ENCODE results near the gene LUM. TPM values are rescaled to one million over a fixed set of nuclear protein-coding genes. Genes with fewer than 3 reads are reported as not detected.

The LUM gene
- total and polyA plus RNA-seq, 2 experiments from 2014 or later, result 0.27 TPM; not detected in 1

GRCh38 chr12:91064640-91065039 lies 46.7 kb downstream of the LUM start:
- Histone ChIP-seq H4K20me1 (replicated peaks; ENCODE audit: insufficient read depth) (no peaks in the 10 kb centered on the region), H3K4me3 (no peak overlapping the region), H3K4me1 (ENCODE audit: insufficient read depth) (no peaks in the 10 kb centered on the region), H3K27ac (ENCODE audit: low read depth) (no peak overlapping the region), H3K79me2 (replicated peaks; ENCODE audit: insufficient read depth) (no peaks in the 10 kb centered on the region), H3K4me2 (no peak overlapping the region), H2AFZ (no peak overlapping the region), H3F3A (replicated peaks; ENCODE audit: low read depth) (no peaks in the 10 kb centered on the region), H3K36me3 (ENCODE audit: insufficient read depth) (no peaks in the 10 kb centered on the region), H3K27me3 (ENCODE audit: insufficient read depth) (no peaks in the 10 kb centered on the region), H3K9me2 (ENCODE audit: insufficient read depth) (no peaks in the 10 kb centered on the region)
- DNase-seq (ENCODE audit: low spot score) (no peak), ATAC-seq (no peak)
- TF ChIP-seq ZNF114 (CRISPR knock-in tag; IDR thresholded peaks at IDR 0.05) (no peak), JUNB (IDR thresholded peaks at IDR 0.05; ENCODE audit: unreplicated experiment) (no peak), EZH2 (IDR thresholded peaks at IDR 0.05; ENCODE audit: low read depth, unreplicated experiment) (no peak), POLR2AphosphoS5 (IDR thresholded peaks at IDR 0.05; ENCODE audit: low read depth) (no peak), ZNF331 (CRISPR knock-in tag; IDR thresholded peaks at IDR 0.05; ENCODE audit: low read depth) (no peak), STAT1 (IDR thresholded peaks at IDR 0.05; ENCODE audit: unreplicated experiment) (no peak), CREB1 (CRISPR knock-in tag; IDR thresholded peaks at IDR 0.05; ENCODE audit: low read depth) (no peak), EZH2phosphoT487 (IDR thresholded peaks at IDR 0.05; ENCODE audit: unreplicated experiment) (no peak), NANOG (IDR thresholded peaks at IDR 0.05; ENCODE audit: borderline replicate concordance) (no peak)
- TF ChIP-seq, protein P1, sequence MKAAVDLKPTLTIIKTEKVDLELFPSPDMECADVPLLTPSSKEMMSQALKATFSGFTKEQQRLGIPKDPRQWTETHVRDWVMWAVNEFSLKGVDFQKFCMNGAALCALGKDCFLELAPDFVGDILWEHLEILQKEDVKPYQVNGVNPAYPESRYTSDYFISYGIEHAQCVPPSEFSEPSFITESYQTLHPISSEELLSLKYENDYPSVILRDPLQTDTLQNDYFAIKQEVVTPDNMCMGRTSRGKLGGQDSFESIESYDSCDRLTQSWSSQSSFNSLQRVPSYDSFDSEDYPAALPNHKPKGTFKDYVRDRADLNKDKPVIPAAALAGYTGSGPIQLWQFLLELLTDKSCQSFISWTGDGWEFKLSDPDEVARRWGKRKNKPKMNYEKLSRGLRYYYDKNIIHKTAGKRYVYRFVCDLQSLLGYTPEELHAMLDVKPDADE (IDR thresholded peaks at IDR 0.05), result no peak
- TF ChIP-seq, protein P2, sequence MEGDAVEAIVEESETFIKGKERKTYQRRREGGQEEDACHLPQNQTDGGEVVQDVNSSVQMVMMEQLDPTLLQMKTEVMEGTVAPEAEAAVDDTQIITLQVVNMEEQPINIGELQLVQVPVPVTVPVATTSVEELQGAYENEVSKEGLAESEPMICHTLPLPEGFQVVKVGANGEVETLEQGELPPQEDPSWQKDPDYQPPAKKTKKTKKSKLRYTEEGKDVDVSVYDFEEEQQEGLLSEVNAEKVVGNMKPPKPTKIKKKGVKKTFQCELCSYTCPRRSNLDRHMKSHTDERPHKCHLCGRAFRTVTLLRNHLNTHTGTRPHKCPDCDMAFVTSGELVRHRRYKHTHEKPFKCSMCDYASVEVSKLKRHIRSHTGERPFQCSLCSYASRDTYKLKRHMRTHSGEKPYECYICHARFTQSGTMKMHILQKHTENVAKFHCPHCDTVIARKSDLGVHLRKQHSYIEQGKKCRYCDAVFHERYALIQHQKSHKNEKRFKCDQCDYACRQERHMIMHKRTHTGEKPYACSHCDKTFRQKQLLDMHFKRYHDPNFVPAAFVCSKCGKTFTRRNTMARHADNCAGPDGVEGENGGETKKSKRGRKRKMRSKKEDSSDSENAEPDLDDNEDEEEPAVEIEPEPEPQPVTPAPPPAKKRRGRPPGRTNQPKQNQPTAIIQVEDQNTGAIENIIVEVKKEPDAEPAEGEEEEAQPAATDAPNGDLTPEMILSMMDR (conservative IDR thresholded peaks at IDR 0.05; ENCODE audit: low read depth in 2 of 2), result no peak
- TF ChIP-seq, protein P3, sequence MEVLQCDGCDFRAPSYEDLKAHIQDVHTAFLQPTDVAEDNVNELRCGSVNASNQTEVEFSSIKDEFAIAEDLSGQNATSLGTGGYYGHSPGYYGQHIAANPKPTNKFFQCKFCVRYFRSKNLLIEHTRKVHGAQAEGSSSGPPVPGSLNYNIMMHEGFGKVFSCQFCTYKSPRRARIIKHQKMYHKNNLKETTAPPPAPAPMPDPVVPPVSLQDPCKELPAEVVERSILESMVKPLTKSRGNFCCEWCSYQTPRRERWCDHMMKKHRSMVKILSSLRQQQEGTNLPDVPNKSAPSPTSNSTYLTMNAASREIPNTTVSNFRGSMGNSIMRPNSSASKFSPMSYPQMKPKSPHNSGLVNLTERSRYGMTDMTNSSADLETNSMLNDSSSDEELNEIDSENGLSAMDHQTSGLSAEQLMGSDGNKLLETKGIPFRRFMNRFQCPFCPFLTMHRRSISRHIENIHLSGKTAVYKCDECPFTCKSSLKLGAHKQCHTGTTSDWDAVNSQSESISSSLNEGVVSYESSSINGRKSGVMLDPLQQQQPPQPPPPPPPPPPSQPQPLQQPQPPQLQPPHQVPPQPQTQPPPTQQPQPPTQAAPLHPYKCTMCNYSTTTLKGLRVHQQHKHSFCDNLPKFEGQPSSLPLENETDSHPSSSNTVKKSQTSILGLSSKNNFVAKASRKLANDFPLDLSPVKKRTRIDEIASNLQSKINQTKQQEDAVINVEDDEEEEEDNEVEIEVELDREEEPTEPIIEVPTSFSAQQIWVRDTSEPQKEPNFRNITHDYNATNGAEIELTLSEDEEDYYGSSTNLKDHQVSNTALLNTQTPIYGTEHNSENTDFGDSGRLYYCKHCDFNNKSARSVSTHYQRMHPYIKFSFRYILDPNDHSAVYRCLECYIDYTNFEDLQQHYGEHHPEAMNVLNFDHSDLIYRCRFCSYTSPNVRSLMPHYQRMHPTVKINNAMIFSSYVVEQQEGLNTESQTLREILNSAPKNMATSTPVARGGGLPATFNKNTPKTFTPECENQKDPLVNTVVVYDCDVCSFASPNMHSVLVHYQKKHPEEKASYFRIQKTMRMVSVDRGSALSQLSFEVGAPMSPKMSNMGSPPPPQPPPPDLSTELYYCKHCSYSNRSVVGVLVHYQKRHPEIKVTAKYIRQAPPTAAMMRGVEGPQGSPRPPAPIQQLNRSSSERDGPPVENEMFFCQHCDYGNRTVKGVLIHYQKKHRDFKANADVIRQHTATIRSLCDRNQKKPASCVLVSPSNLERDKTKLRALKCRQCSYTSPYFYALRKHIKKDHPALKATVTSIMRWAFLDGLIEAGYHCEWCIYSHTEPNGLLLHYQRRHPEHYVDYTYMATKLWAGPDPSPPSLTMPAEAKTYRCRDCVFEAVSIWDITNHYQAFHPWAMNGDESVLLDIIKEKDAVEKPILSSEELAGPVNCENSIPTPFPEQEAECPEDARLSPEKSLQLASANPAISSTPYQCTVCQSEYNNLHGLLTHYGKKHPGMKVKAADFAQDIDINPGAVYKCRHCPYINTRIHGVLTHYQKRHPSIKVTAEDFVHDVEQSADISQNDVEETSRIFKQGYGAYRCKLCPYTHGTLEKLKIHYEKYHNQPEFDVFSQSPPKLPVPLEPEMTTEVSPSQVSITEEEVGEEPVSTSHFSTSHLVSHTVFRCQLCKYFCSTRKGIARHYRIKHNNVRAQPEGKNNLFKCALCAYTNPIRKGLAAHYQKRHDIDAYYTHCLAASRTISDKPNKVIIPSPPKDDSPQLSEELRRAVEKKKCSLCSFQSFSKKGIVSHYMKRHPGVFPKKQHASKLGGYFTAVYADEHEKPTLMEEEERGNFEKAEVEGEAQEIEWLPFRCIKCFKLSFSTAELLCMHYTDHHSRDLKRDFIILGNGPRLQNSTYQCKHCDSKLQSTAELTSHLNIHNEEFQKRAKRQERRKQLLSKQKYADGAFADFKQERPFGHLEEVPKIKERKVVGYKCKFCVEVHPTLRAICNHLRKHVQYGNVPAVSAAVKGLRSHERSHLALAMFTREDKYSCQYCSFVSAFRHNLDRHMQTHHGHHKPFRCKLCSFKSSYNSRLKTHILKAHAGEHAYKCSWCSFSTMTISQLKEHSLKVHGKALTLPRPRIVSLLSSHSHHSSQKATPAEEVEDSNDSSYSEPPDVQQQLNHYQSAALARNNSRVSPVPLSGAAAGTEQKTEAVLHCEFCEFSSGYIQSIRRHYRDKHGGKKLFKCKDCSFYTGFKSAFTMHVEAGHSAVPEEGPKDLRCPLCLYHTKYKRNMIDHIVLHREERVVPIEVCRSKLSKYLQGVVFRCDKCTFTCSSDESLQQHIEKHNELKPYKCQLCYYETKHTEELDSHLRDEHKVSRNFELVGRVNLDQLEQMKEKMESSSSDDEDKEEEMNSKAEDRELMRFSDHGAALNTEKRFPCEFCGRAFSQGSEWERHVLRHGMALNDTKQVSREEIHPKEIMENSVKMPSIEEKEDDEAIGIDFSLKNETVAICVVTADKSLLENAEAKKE (CRISPR knock-in tag; IDR thresholded peaks at IDR 0.05), result no peak
- TF ChIP-seq, protein P4, sequence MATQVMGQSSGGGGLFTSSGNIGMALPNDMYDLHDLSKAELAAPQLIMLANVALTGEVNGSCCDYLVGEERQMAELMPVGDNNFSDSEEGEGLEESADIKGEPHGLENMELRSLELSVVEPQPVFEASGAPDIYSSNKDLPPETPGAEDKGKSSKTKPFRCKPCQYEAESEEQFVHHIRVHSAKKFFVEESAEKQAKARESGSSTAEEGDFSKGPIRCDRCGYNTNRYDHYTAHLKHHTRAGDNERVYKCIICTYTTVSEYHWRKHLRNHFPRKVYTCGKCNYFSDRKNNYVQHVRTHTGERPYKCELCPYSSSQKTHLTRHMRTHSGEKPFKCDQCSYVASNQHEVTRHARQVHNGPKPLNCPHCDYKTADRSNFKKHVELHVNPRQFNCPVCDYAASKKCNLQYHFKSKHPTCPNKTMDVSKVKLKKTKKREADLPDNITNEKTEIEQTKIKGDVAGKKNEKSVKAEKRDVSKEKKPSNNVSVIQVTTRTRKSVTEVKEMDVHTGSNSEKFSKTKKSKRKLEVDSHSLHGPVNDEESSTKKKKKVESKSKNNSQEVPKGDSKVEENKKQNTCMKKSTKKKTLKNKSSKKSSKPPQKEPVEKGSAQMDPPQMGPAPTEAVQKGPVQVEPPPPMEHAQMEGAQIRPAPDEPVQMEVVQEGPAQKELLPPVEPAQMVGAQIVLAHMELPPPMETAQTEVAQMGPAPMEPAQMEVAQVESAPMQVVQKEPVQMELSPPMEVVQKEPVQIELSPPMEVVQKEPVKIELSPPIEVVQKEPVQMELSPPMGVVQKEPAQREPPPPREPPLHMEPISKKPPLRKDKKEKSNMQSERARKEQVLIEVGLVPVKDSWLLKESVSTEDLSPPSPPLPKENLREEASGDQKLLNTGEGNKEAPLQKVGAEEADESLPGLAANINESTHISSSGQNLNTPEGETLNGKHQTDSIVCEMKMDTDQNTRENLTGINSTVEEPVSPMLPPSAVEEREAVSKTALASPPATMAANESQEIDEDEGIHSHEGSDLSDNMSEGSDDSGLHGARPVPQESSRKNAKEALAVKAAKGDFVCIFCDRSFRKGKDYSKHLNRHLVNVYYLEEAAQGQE (IDR thresholded peaks at IDR 0.05; ENCODE audit: unreplicated experiment), result no peak
- H3K27ac Mint-ChIP-seq, result no peak overlapping the region
- no peaks in the 10 kb centered on the region for H3K27me3 Mint-ChIP-seq (ENCODE audit: insufficient read depth, low read depth, poor library complexity)
- no peaks in the 10 kb centered on the region for H3K36me3 Mint-ChIP-seq (ENCODE audit: low read depth)
- H3K4me1 Mint-ChIP-seq, result no peaks in the 10 kb centered on the region
- no peak overlapping the region for H3K4me3 Mint-ChIP-seq
- H3K9me3 Mint-ChIP-seq, result no peaks in the 10 kb centered on the region

Data from GM23338 (cell line).